Natural killer cell (primary cell): ENCODE measurements around the gene C11orf97. TPM values are rescaled to one million over a fixed set of nuclear protein-coding genes. Genes with fewer than 3 reads are reported as not detected.
"Not testable (repeated sequence)": the region's sequence is repeated elsewhere in the genome, so short reads cannot be mapped to it uniquely, and the experiment has no call there.

Experiments
- ATAC-seq, 3 donors: fragments of 150-1000 bp in 2 of 3; fragments of 200-7000 bp in 1 of 3; cut with Tn5 transposase; 1 replicate in 1 of 3; 2 replicates in 2 of 3; pipeline ENCODE4 v1.10.0; 2021; ENCODE audit warnings: mild to moderate bottlenecking in 2 of 3, moderate library complexity in 2 of 3
- DNase-seq, 2 donors: peaks; one replicate each; pipeline versions ENCODE4 v3.0.0 to v3.0.0-alpha.2; 2013 to 2021; ENCODE audit warnings: mixed read lengths in 1 of 2
- H3K27ac ChIP-seq: one replicate; pipeline ENCODE4 v1.5.1; 2013; ENCODE audit warnings: mild to moderate bottlenecking, low read length
- H3K27me3 ChIP-seq: one replicate; pipeline ENCODE4 v1.6.1; 2013; ENCODE audit warnings: low read length; ENCODE audit not compliant: control insufficient read depth, insufficient read depth
- H3K36me3 ChIP-seq: one replicate; pipeline ENCODE4 v1.6.1; 2013; ENCODE audit warnings: low read length; ENCODE audit not compliant: control insufficient read depth, insufficient read depth
- H3K4me1 ChIP-seq: one replicate; pipeline ENCODE4 v1.6.1; 2013; ENCODE audit warnings: low read length; ENCODE audit not compliant: control insufficient read depth, insufficient read depth
- H3K4me3 ChIP-seq: one replicate; pipeline ENCODE4 v1.5.1; 2013; ENCODE audit warnings: low read length
- H3K9me3 ChIP-seq: one replicate; pipeline ENCODE4 v1.6.1; 2013; ENCODE audit warnings: low read length; ENCODE audit not compliant: control insufficient read depth, insufficient read depth
- H3K27ac Mint-ChIP-seq, 2 donors: one replicate each; pipeline ENCODE4 v1.8.0; 2022; ENCODE audit warnings: mild to moderate bottlenecking in 2 of 2, mixed read lengths in 2 of 2, moderate library complexity in 1 of 2
- H3K27me3 Mint-ChIP-seq, 2 donors: one replicate each; pipeline ENCODE4 v1.8.0; 2022; ENCODE audit warnings: low read depth in 2 of 2, mixed read lengths in 2 of 2
- H3K36me3 Mint-ChIP-seq: one replicate; pipeline ENCODE4 v1.8.0; 2022; ENCODE audit warnings: mixed read lengths
- H3K4me1 Mint-ChIP-seq, 2 donors: one replicate each; pipeline ENCODE4 v1.8.0; 2022; ENCODE audit warnings: mixed read lengths in 2 of 2
- H3K4me3 Mint-ChIP-seq: one replicate; pipeline ENCODE4 v1.8.0; 2022; ENCODE audit warnings: mild to moderate bottlenecking, moderate library complexity, mixed read lengths
- H3K9me3 Mint-ChIP-seq, 2 donors: one replicate each; pipeline ENCODE4 v1.8.0; 2022; ENCODE audit warnings: mixed read lengths in 2 of 2
- WGBS: methylation state at CpG from one replicate; pipeline ENCODE4 v1.1.7; 2013; ENCODE audit warnings: missing lambda C conversion rate; ENCODE audit not compliant: insufficient coverage; 5-methylcytosine and 5-hydroxymethylcytosine counted together
- intact Hi-C: fragments of 100-400 bp; cut with micrococcal nuclease; formaldehyde crosslinking; loops from one replicate; pipeline ENCODE4 v1.14.2; 2022
- total RNA-seq, 4 donors: library from RNA; stranded (reverse); fragments of 120-200 nt in 1 of 4; gene quantifications; one replicate each; pipeline versions ENCODE4 v1.2.3 to v1.2.4, GENCODE V29; 2013 to 2022
- TF ChIP-seq, protein P1 (sequence below): fragments of 200-600 bp; IDR thresholded peaks from one replicate; pipeline ENCODE4 v1.8.0; 2022; ENCODE audit warnings: antibody characterized with exemption

C11orf97 gene
- total RNA-seq, 3 donors from 2014 or later (not counting 1 experiment from before 2014, with no cell fraction given) = not detected

DNA sequence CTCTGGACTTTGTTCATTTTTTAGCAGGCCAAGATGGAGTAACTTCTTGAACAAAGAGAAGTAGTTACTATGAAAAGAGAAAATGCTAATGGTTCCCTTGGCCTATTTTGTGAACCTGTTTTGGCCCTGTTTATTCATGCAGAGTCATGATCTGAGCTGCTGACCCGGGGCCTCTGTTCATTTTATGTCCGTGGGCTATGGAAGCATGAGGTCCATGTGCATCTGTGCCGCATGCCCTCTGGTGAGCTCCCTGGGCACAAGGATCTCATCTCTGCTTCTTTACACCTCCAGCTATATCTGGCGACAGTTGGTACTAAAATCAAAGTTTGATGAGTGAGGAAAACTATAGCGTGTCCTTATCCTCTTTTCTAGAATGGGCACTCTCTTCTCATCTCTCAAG is 55.9 kb downstream of the C11orf97 start:
- ATAC-seq = no peak
- Histone ChIP-seq H3K27me3 (no peaks in the 10 kb centered on the region), H3K9me3 (no peaks in the 10 kb centered on the region), H3K27ac (no peak overlapping the region), H3K36me3 (no peaks in the 10 kb centered on the region), H3K4me3 (no peak overlapping the region), H3K4me1 (no peaks in the 10 kb centered on the region)
- WGBS = 96% methylated on average over 5 of the region's 5 CpGs
- H3K4me3 Mint-ChIP-seq = no peak overlapping the region
- H3K4me1 Mint-ChIP-seq = no peaks in the 10 kb centered on the region
- no peak overlapping the region for H3K27ac Mint-ChIP-seq
- H3K36me3 Mint-ChIP-seq = no peaks in the 10 kb centered on the region
- no peaks in the 10 kb centered on the region for H3K9me3 Mint-ChIP-seq
- TF ChIP-seq, protein P1, sequence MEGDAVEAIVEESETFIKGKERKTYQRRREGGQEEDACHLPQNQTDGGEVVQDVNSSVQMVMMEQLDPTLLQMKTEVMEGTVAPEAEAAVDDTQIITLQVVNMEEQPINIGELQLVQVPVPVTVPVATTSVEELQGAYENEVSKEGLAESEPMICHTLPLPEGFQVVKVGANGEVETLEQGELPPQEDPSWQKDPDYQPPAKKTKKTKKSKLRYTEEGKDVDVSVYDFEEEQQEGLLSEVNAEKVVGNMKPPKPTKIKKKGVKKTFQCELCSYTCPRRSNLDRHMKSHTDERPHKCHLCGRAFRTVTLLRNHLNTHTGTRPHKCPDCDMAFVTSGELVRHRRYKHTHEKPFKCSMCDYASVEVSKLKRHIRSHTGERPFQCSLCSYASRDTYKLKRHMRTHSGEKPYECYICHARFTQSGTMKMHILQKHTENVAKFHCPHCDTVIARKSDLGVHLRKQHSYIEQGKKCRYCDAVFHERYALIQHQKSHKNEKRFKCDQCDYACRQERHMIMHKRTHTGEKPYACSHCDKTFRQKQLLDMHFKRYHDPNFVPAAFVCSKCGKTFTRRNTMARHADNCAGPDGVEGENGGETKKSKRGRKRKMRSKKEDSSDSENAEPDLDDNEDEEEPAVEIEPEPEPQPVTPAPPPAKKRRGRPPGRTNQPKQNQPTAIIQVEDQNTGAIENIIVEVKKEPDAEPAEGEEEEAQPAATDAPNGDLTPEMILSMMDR = no peak
- no peak for DNase-seq
- no peaks in the 10 kb centered on the region for H3K27me3 Mint-ChIP-seq
- intact Hi-C loops = no loop called here

GRCh38 chr11:94568717-94569116 is 56.5 kb downstream of the C11orf97 start:
- Mint-ChIP-seq H3K27me3 (no peaks in the 10 kb centered on the region), H3K4me3 (no peak overlapping the region), H3K27ac (no peak overlapping the region), H3K4me1 (no peaks in the 10 kb centered on the region), H3K36me3 (no peaks in the 10 kb centered on the region), H3K9me3 (no peaks in the 10 kb centered on the region)
- no peaks in the 10 kb centered on the region for H3K36me3 ChIP-seq
- no peaks in the 10 kb centered on the region for H3K9me3 ChIP-seq
- H3K4me1 ChIP-seq = no peaks in the 10 kb centered on the region
- WGBS = 96% methylated on average over 4 of the region's 4 CpGs
- no peaks in the 10 kb centered on the region for H3K27me3 ChIP-seq
- no peak for ATAC-seq
- intact Hi-C loops = no loop called here
- TF ChIP-seq, protein P1 = no peak
- DNase-seq = no peak
- H3K4me3 ChIP-seq = no peak overlapping the region
- no peak overlapping the region for H3K27ac ChIP-seq

GRCh38 chr11:94572975-94573374 is 60.7 kb downstream of the C11orf97 start:
- DNase-seq, ATAC-seq, H3K36me3 ChIP-seq, H3K27me3 ChIP-seq, H3K9me3 ChIP-seq, H3K9me3 Mint-ChIP-seq, H3K4me1 Mint-ChIP-seq, H3K27ac ChIP-seq, intact Hi-C loops, H3K4me1 ChIP-seq, H3K27ac Mint-ChIP-seq, H3K4me3 Mint-ChIP-seq, H3K4me3 ChIP-seq, H3K36me3 Mint-ChIP-seq, H3K27me3 Mint-ChIP-seq: not testable (repeated sequence)
- no CpG with 5 or more reads among the region's 2 CpGs for WGBS

DNA sequence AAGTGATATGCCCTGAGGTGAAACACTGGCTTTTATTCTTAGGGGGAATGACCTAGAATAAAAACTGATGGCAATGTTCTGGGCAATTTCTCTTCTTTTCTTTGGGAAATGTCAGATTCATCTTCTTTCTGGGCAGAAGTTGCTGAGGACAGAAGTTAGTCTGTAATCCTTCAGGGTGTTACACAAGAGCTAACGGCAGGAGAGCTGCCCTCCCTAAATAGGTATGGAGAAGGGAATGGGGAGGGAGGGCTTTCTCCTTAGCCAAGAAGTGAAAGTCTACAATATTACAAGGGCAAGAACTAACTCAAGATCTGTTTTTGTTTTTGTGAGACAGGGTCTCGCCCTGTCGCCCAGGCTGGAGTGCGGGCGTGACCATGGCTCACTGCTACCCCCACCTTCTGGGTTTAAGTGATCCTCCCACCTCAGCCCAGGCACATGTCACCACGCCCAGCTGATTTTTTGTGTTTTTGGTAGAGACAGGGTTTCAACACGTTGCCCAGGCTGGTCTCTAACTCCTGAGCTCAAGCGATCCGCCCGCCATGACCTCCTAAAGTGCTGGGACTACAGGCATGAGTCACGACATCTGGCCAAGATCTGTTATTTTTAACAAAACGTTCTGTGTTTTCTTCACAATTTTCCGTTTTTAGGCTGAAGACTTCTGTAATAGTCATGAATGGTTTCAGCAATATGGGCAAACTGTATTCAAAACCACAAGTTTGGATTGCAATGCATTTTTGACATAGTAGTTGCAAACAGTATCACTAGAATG is 62.1 kb downstream of the C11orf97 start:
- Mint-ChIP-seq H3K4me3 (no peak overlapping the region), H3K4me1 (no peaks in the 10 kb centered on the region), H3K36me3 (no peaks in the 10 kb centered on the region), H3K9me3 (no peaks in the 10 kb centered on the region), H3K27me3 (no peaks in the 10 kb centered on the region), H3K27ac (no peak overlapping the region)
- H3K36me3 ChIP-seq = no peaks in the 10 kb centered on the region
- WGBS = 83% methylated on average over 13 of the region's 13 CpGs
- DNase-seq (no peak), ATAC-seq (no peak)
- no peaks in the 10 kb centered on the region for H3K27me3 ChIP-seq
- no peaks in the 10 kb centered on the region for H3K4me1 ChIP-seq
- H3K9me3 ChIP-seq = no peaks in the 10 kb centered on the region
- H3K27ac ChIP-seq = no peak overlapping the region
- intact Hi-C loops = no loop called here
- TF ChIP-seq, protein P1 = no peak
- H3K4me3 ChIP-seq = no peak overlapping the region
